Measurements from ENCODE around the gene MFGE8.
A peak's percentile ranks its signal among the peaks of the same experiment; 100 is the strongest.

Gene MFGE8

DNA sequence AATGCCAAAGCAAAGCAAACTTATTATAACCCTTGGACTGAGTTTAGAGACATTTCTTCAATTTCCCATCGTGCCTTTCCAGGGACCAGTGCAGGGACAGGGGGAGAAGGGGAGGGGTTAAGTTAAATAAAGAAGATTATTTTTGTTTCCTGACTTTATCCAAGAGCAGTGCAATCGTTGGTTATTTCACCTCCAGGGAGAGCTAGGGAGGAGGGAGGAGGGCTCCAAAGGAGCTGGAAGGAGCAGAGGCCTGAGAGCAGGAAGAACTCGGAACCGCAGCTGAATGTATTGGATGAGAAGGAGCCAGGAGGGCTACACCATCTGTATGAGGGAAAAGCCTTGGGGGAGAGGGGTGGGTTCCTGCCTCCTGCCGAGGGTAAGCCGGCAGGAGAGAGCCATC is 38.5 kb downstream of the MFGE8 start:
- TF ChIP-seq, protein P1, sequence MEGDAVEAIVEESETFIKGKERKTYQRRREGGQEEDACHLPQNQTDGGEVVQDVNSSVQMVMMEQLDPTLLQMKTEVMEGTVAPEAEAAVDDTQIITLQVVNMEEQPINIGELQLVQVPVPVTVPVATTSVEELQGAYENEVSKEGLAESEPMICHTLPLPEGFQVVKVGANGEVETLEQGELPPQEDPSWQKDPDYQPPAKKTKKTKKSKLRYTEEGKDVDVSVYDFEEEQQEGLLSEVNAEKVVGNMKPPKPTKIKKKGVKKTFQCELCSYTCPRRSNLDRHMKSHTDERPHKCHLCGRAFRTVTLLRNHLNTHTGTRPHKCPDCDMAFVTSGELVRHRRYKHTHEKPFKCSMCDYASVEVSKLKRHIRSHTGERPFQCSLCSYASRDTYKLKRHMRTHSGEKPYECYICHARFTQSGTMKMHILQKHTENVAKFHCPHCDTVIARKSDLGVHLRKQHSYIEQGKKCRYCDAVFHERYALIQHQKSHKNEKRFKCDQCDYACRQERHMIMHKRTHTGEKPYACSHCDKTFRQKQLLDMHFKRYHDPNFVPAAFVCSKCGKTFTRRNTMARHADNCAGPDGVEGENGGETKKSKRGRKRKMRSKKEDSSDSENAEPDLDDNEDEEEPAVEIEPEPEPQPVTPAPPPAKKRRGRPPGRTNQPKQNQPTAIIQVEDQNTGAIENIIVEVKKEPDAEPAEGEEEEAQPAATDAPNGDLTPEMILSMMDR (IDR thresholded peaks at IDR 0.05), result no peak
- H3K4me3 ChIP-seq, result peak overlapping the region; percentile 30 to 34
- DNase-seq, result no peak

DNA sequence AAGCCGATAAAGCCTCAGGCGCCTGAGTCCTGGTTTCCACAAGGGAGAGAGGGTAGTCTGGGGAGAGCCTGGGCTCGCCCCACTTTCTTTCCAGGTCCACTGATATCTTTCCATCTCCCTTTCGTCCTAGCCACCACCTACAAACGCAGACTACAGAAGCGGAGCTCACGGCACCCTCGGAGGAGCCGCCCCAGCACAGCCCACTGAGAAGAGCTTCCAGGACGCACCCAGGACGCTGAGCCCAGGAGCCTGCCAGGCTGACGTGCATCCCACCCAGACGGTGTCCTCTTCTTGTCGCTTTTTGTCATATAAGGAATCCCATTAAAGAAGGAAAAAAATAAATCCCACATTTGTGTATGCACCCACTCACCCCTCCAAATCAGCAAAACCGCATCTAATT is 38.9 kb downstream of the MFGE8 start:
- H3K36me3 ChIP-seq, result peaks cover 0 to 19% (median 6%) of the 10 kb centered on the region in 3 donors
- no peak for DNase-seq
- H3K27me3 ChIP-seq, result no peaks in the 10 kb centered on the region
- intact Hi-C loops (cut with DNase I; ENCODE audit: low total_unique reads), result no loop called here
- H3K4me1 ChIP-seq, result peaks cover 0 to 41% (median 10%) of the 10 kb centered on the region in 4 donors
- TF ChIP-seq, protein P1 (IDR thresholded peaks at IDR 0.05), result no peak
- peak overlapping the region; percentile 30 to 34 for H3K4me3 ChIP-seq
- no peaks in the 10 kb centered on the region for H3K9me3 ChIP-seq
- H3K27ac ChIP-seq, result peak overlapping the region; percentile 65 to 73

More for the DNA sequence above, 38.5 kb downstream of the MFGE8 start:
- peaks cover 0 to 23% (median 8%) of the 10 kb centered on the region in 3 donors for H3K36me3 ChIP-seq
- H3K4me1 ChIP-seq, result peaks cover 0 to 41% (median 10%) of the 10 kb centered on the region in 4 donors
- intact Hi-C loops (cut with DNase I; ENCODE audit: low total_unique reads), result no loop called here
- H3K9me3 ChIP-seq, result no peaks in the 10 kb centered on the region
- H3K27me3 ChIP-seq, result no peaks in the 10 kb centered on the region
- peak overlapping the region; percentile 65 to 73 for H3K27ac ChIP-seq

DNA sequence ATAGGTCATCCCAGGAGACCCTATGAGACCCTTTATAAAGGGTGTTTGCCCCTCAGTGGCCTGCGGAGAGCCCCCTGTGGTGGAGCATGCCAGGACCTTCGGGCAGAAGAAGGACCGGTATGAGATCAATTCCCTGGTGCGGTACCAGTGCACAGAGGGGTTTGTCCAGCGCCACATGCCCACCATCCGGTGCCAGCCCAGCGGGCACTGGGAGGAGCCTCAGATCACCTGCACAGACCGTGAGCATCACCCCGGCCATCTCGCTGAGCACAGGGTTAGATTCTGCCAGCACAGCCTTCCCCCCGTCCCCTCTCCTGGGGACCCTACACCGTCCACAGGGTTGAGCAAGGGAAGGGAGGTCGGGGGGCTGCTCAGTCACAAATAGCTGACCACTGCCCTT is 39.4 kb downstream of the MFGE8 start:
- intact Hi-C loops (cut with DNase I; ENCODE audit: low total_unique reads), result no loop called here
- H3K4me1 ChIP-seq, result peaks cover 0 to 41% (median 10%) of the 10 kb centered on the region in 4 donors
- H3K27me3 ChIP-seq, result no peaks in the 10 kb centered on the region
- no peaks in the 10 kb centered on the region for H3K9me3 ChIP-seq
- TF ChIP-seq, protein P1 (IDR thresholded peaks at IDR 0.05), result no peak
- H3K36me3 ChIP-seq, result peaks cover 0 to 14% (median 10%) of the 10 kb centered on the region in 3 donors
- no peak overlapping the region for H3K4me3 ChIP-seq
- peak overlapping the region; percentile 65 to 73 for H3K27ac ChIP-seq
- DNase-seq, result no peak

DNA sequence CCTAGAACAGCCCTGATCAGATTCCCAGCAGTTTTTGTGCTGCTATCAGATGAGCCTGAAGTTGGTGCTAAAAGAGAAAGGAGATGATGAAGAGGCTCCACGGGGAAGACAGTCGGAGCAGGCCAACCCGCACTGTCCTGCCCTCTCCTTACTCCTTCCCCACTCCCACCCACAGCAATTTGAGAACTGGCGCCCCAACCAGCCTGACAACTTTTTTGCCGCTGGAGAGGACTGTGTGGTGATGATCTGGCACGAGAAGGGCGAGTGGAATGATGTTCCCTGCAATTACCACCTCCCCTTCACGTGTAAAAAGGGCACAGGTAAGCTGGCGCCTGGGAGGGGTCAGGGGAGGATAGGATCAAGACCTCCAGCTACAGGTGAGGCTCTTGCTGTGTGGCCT is 40.5 kb downstream of the MFGE8 start:
- no peak for DNase-seq
- peaks cover 0 to 16% (median 4%) of the 10 kb centered on the region in 3 donors for H3K36me3 ChIP-seq
- no peaks in the 10 kb centered on the region for H3K9me3 ChIP-seq
- no peak overlapping the region for H3K4me3 ChIP-seq
- H3K4me1 ChIP-seq, result peaks cover 0 to 32% (median 10%) of the 10 kb centered on the region in 4 donors
- TF ChIP-seq, protein P1 (IDR thresholded peaks at IDR 0.05), result no peak
- peak overlapping the region in 1 of 2 donors; percentile 73 for H3K27ac ChIP-seq
- no peaks in the 10 kb centered on the region for H3K27me3 ChIP-seq
- intact Hi-C loops (cut with DNase I; ENCODE audit: low total_unique reads), result no loop called here

- TF ChIP-seq, protein P1 (IDR thresholded peaks at IDR 0.05), result no peak
- peaks cover 0 to 27% (median 10%) of the 10 kb centered on the region in 4 donors for H3K4me1 ChIP-seq
- no peaks in the 10 kb centered on the region for H3K9me3 ChIP-seq
- H3K27me3 ChIP-seq, result no peaks in the 10 kb centered on the region
- intact Hi-C loops (cut with DNase I; ENCODE audit: low total_unique reads), result no loop called here
- peaks cover 0 to 16% (median 0%) of the 10 kb centered on the region in 3 donors for H3K36me3 ChIP-seq
- H3K4me3 ChIP-seq, result no peak overlapping the region
- no peak overlapping the region for H3K27ac ChIP-seq
- no peak for DNase-seq
These were observed 41.1 kb downstream of the MFGE8 start for GRCh38 chr15:88872106-88872505.

GRCh38 chr15:88871313-88871712 is 41.9 kb downstream of the MFGE8 start:
- intact Hi-C loops (cut with DNase I; ENCODE audit: low total_unique reads), result no loop called here
- no peak overlapping the region for H3K4me3 ChIP-seq
- TF ChIP-seq, protein P1 (IDR thresholded peaks at IDR 0.05), result no peak

More at GRCh38 chr15:88871313-88871712, 41.9 kb downstream of the MFGE8 start:
- DNase-seq, result no peak
- Histone ChIP-seq H3K9me3 (no peaks in the 10 kb centered on the region), H3K27me3 (no peaks in the 10 kb centered on the region), H3K4me1 (peaks cover 0 to 26% (median 10%) of the 10 kb centered on the region in 4 donors), H3K36me3 (peaks cover 0 to 22% (median 0%) of the 10 kb centered on the region in 3 donors), H3K27ac (no peak overlapping the region)
